GM21529 (cell line): Measurements from ENCODE around the gene ZRANB1.

Experiments used
- ATAC-seq: cut with Tn5 transposase; IDR thresholded peaks from one replicate; pipeline ENCODE4 v1.9.1; 2021; ENCODE audit not compliant: unreplicated experiment

ZRANB1 gene

DNA sequence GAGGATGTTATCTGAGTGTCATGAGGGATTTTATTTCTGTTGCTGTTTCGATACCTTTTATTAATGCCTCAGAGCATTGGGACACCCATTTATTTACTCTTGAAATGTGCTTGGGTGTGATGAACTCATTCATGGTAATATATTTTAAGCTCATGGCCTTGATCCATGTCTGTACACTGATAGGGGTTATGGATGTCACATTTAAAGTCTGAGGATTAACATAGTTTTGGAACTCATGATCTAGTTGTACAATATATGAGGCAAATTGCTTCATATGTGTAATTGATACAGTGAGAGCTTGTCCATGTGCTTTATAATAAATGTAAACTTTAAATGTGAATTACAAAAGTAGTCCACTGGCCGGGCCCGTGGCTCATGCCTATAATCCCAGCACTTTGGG lies 23.0 kb upstream of the ZRANB1 start:
- ATAC-seq: no peak

DNA sequence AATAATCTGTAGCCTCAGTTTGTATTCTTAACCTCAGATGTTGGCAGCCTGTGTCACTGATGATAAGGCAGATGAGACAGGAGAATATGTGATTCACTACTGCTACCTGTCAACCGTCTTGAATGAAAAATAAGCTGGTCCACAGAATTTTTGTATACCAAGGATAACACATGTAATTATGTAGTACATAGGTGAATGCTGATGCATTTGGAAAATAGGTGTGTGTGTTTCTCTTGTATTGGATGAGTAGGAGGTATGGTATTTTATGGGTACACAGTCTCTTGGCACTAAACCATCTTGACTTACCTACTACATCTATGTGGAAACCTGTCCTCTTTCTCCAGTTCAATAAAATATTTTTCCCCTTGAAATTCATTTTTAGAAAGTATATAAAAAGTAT lies 20.7 kb upstream of the ZRANB1 start:
- no peak for ATAC-seq

DNA sequence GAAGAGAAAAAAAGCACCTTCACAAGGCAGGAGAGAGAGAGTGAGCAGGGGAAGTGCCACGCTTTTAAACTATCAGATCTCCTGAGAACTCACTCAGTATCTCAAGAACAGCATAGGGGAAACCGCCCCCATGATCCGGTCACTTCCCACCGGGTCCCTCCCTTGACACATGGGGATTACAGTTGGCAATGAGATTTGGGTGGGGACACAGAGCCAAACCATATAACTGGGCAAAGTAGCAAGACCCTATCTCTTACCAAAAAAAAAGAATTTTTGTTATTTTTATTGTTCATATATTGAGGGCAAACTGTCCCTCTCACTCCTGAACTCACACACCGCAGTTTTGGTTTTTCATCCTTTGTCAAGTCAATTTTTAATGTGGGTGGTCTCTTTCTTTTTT lies 18.2 kb upstream of the ZRANB1 start:
- ATAC-seq: no peak

DNA sequence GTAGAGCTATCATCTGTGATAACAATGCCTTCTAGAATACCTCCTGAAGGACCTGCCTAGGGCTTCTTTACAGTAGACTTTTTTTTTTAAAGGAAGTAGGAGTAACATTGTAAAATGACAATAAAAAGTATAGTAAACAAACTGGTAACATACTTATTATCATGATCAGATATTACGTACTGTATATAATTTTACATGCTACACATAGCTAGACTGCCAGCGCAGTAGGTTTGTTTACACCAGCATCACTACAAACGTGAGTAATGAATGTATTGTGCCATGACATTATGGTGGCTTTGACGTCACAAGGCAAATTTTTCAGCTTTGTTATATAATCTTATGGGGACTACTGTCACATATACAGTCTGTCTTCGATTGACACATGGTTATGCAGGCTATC lies 15.4 kb upstream of the ZRANB1 start:
- no peak for ATAC-seq

DNA sequence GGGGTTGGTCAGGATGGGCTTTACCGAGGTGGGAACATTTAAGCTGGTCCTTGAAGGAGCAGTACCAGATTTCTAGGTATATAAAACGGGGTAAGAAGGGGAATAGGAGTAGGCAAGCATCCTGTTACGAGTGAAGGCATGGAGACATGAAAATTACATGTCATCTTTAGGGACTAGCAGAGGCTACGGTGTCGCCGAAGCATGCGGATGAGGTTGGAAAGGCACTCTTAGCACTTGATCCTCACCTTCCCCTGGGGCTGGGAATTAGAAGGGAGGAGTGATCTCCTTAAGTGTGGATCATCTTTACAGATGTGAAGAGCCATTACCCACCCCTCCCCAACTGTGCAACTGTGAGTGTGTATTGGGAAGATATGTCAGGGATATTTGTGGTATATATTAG lies 13.8 kb upstream of the ZRANB1 start:
- ATAC-seq: no peak

DNA sequence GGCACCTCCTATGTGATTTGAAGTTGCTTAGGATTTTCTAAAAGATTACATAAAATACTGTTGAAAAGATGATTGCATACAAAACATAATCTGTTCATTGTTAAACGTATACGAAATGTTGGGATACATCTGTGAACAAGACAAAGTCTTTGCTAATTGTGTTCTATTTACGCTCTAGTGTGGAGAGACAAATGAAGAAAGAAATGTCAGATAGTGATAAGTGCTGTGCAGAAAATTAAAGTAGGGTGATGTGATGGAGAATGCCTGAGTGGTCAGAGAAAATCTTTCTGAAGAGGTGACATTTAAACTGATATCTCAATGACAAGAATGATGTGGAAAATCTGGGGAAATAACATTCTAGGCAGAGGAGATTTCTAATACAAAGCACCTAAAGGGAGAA lies 13.4 kb upstream of the ZRANB1 start:
- no peak for ATAC-seq

DNA sequence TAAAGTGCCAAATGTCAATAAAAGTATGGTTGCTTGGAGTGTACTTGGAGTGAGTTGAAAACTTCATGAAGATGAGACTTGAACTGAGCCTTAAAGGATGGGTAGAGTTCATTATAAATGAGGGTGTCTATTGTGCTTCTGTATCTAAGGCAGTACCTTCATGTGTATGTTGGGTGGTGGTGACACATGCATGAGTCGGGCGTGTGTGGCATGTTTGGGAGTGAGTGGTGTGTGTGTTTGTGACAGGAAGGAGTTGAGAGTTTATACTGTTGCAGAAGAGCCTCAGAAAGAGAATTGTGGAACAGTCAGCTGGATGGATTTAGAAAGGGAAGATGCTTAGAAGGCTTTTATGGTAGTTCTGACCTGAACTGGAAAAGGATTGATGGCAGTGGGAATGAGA lies 6.0 kb upstream of the ZRANB1 start:
- ATAC-seq: no peak

DNA sequence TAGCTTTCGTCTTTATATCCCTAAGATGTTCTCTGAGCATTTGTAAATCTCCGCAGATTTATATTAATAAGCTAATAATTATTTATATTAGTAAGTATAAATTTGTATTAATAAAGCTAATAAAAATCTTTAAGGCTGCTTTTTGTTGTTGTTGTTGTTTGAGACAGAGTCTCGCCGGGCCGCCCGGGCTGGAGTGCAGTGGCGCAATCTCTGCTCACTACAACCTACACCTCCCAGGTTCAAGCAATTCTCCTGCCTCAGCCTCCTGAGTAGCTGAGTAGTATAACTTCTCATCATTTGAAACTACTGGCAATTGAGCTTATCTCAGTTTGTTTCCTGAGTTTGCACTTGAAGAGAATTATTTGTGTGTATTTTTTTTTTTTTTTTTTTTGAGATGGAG lies 5.1 kb upstream of the ZRANB1 start:
- no peak for ATAC-seq

DNA sequence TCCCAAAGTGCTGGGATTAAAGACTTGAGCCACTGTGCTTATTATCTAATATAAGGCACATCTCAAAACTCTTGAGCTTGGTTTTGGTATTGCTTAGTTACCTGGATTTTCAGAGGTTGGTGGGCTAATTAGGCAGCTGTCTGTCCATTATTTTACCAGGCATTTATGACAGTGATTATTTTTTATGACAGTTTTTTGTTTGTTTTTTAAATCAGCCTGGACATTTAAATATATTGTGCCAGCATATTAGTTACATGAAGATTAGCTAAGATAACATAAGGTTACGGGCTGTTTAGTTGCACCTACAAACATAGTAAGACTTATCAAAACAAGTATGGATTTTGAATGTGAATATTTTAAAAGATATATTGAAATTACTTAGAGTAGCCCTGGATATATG lies 2.6 kb upstream of the ZRANB1 start:
- no peak for ATAC-seq

DNA sequence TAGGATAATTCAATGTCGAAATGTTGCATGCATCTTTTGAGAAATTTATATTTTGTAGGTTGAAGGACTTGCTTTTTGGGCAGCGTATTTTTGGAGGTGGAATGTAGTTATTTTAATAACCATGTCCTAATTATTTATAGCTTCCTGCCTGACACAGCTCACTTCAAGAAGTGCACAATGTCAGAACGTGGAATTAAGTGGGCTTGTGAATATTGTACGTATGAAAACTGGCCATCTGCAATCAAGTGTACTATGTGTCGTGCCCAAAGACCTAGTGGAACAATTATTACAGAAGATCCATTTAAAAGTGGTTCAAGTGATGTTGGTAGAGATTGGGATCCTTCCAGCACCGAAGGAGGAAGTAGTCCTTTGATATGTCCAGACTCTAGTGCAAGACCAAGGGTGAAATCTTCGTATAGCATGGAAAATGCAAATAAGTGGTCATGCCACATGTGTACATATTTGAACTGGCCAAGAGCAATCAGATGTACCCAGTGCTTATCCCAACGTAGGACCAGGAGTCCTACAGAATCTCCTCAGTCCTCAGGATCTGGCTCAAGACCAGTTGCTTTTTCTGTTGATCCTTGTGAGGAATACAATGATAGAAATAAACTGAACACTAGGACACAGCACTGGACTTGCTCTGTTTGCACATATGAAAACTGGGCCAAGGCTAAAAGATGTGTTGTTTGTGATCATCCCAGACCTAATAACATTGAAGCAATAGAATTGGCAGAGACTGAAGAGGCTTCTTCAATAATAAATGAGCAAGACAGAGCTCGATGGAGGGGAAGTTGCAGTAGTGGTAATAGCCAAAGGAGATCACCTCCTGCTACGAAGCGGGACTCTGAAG lies 620 bp downstream of the ZRANB1 start:
- no peak for ATAC-seq

DNA sequence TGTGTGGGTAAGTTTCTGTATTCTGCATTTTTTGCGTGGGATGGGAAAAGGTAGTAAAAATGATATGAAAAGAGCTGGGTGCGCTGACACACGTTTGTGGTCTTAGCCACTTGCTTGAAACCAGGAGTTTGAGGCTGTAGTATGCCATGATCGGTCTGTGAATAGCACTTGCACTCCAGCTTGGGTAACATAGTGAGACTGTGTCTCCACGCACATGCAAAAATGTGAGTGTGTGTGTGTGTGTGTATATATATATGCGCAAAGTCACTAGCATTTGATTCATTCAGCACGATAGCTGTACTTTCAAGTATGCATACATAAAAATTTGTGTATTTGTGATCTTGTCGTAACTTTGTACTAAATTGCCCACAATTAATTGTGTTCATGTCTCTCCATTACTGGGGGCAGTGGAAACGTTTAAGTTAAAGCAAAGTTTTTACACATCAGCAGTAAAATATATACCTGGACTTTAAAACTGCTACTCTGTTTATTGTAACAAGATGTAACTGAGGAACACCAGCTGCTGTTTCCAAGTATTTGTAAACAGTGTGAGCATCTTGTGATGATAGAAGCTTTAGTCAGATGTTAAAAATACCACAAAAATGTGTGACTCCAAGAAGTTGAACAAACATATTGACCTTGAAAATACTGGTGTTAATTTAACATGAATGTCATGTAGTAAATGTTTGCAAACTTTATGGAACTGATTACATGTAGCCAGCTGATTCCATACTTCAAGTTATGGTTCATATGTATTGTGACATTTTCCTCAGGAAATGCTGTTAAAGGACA lies 1.6 kb downstream of the ZRANB1 start:
- ATAC-seq: no peak

DNA sequence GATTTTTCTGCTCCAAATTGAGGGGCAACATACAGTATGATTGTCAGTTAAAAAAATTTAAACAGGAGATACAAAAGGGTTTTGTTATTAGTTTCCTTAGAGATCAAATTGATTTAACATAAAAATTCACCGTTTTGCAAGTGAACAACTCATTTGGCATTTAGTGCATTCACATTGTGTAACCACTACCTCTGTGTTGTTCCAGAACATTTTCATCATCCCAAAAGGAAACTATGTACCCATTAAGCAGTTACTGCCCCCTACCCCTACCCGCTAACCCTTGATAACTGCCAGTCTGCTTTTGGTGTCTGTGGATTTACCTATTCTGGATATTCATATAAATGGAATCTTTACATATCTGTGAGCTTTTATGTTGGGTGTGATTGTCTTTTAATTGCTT lies 3.1 kb downstream of the ZRANB1 start:
- ATAC-seq: no peak

DNA sequence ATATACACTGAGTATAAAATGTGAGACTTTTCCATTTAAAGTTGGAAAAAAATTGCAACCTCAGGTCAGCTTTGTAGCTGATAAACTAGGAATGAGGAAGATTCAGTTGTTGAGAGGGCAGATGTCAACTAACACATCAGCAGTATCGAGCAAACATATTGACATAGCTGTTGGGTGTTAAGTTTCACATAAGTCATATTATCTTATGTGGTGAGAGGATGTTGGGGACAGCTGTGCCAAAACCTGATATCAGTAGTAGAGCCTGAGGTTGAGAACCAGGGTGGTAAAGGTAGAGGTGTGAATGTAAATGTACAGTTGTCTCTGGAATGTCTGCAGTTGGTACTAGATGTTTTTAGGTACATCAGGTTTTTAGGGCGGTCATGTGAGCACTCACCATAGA lies 5.0 kb downstream of the ZRANB1 start:
- no peak for ATAC-seq

DNA sequence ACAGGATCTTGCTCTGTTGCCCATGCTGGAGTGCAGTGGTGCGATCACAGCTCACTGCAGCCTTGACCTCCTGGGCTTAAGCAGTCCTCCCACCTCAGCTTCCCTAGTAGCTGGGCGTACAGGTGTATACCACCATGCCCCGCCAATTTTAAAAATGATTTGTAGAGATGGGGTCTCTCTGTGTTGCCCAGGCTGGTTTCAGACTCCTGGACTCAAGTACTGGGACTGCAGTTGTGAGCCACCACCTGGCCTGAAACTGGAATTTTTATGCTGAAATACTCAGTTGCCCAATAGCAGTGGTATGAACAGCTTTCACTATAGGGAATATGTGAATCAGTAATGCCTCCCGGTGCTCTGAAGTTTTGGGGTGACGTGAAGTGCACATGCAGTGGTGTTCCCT lies 7.6 kb downstream of the ZRANB1 start:
- ATAC-seq: no peak

DNA sequence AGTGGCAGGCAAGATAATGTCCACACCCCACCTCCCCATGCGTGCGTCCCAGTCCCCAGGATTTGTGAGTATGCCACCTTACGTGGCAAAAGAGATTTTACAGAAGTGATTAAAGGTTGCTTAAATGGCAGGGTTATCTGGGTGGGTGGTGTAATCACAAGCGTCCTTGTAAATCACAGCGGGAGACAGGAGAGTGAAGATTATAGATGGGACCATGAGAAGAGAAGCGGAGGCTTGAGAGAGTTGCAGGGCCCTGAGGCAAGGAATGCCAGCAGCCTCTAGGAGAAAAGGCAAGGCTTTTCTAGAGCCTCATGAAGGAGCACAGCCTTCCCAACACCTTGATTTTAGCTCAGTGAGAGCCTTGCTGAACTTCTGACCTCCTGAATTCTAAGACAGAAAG lies 10.2 kb downstream of the ZRANB1 start:
- no peak for ATAC-seq

DNA sequence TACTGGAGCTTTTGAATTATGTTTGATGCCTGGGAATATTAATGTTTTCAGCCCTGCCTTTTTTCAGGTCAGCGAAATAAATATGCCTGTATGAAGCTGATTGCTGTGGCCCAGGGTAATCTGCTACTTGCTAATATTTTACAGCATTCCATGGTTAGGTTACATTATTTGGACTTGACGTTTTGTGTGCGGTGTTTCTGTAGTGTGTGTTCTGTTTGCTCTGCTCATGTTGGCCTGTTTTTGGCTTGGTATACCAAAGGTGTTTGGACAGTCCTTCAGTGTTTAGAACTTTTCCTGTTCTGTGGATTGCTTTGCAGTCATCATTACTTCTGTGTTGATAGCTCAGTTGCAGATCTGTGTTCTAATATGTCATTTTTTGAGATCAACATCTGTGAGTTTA lies 11.5 kb downstream of the ZRANB1 start:
- no peak for ATAC-seq

DNA sequence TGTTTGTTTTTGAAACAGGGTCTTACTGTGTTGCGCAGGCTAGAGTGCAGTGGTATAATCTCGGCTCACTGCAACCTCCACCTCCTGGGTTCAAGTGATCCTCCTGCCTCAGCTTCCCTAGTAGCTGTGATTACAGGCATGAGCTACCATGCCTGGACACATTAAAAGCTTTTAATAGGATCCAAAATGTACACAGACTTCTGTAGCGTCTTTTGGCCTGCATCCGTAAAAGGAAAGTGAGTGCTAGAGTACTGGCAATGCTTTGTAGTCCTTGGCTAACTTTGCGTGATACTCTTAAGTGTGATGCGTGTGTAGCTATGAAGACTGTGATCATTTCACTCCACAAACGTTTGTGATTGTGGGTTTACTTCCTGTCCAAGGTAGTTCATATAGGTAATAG lies 13.3 kb downstream of the ZRANB1 start:
- ATAC-seq: no peak

DNA sequence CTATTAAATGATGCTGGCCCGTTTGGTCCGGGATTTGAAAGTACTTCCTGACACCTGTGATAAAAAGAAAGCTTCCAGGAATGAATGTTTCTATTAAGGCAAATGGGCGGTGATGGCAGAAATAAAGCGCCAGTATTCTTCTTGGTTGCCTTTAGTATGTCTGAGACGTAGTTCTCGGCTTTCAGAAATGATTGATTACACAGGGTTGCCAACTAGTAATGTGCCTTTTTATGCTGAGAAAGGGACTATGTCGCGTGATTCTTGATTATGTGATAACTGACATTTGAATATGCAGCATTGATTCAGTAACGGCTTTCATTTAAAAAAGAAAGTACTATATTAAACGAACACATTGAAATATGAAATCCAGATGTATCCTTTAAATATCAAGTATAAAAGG lies 13.9 kb downstream of the ZRANB1 start:
- ATAC-seq: no peak

DNA sequence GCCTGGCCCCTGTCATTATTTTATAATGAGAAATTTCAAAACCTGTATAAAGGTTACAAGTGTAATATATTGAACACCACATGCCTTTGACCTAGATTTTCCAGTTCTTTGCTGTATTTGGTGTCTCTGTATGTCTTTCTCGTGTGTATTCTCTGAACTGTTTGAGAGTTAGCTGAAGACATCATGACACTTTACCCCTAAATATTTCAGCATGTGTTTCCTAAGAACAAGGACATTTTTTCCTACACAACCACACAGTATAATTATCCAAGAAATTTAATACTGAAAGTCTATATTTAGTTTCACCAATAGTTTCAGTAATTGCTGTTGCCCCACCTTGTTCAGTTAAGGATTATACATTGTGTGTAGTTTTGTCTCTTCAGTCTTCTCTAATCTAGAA lies 14.8 kb downstream of the ZRANB1 start:
- ATAC-seq: no peak

DNA sequence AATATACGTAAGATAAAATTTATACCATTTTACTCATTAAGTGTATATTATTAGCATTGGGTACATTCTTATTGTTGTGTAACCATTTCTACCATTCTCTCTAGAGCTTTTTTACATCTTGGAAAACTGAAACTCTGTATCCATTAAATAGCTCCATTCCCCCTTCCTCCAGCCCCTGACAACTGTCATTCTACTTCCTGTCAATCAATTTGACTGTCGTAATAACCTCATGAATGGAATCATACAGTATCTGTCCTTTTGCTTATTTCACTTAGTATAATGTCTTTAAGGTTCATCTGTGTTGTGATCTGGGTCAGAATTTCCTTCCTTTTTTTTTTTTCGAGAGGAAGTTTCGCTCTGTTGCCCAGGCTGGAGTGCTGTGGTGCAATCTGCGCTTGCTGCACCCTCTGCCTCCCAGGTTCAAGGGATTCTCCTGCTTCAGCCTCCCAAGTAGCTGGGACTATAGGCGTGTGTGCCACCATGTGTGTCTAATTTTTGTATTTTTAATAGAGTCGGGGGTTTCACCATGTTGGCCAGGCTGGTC lies 15.6 kb downstream of the ZRANB1 start:
- no peak for ATAC-seq

DNA sequence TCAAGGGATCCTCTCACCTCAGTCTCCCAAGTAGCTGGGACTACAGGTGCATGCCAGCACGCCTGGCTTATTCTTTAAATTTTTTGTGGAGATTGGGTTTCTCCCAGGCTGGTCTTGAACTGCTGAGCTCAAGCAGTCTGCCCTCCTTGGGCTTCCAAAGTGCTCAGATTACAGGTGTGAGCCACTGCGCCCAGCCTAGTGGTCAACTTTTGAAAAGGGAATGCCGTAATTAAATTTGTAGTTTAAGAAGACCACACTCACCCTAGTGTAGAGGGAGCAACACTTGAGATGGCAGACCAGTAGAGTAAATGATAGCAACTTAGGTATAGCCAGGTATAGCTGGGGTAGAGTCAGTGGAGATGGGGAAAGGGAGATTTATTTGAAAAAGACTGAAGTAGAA lies 17.6 kb downstream of the ZRANB1 start:
- no peak for ATAC-seq

DNA sequence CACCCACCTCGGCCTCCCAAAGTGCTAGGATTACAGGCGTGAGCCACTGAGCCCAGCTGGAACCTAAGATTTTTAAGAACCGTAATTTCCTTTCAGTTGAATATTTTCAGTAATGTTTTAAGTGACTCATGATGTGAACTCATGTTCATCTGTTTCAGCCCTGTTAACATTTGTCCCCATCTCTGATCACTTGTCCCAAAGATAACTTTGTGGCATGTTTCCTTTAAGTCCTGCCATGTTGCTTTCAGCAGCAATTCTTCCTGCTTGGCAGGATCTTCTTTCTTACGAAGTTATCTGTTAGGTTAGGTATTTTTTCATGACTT lies 19.3 kb downstream of the ZRANB1 start:
- no peak for ATAC-seq
